Measurements from ENCODE around the gene C4B.

DNA sequence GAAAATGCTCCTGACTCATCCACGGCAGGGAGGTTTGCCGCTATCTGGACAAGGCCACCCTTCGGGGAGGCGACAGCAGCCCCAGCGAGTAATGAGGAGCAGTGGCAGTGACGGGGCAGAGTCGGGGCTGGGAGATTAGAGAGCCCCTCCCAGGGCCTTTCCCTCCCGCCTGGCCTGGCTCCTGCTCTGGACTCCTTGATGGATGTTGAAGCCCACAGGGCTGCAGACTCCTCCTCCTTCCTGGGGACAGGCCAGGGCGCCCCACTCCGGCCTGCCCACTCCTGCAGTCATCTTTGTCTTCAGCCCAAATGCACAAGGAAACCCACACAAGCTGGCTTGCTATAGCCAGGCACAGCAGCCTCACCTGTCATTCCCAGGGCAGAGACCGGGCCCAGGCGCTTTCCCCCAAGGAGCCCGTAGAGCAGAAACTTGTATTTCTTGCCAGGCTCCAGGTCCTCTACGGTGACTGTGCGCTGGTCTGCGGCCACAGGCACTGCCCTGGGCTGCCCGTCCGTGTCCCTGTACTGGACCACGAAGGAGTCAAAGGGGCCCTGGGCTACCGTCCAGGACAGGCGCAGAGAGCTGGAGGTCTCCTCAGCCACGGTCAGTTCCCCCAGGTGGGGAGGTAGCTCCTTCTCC lies 31.3 kb downstream of the C4B start:
- TF ChIP-seq, protein P1, sequence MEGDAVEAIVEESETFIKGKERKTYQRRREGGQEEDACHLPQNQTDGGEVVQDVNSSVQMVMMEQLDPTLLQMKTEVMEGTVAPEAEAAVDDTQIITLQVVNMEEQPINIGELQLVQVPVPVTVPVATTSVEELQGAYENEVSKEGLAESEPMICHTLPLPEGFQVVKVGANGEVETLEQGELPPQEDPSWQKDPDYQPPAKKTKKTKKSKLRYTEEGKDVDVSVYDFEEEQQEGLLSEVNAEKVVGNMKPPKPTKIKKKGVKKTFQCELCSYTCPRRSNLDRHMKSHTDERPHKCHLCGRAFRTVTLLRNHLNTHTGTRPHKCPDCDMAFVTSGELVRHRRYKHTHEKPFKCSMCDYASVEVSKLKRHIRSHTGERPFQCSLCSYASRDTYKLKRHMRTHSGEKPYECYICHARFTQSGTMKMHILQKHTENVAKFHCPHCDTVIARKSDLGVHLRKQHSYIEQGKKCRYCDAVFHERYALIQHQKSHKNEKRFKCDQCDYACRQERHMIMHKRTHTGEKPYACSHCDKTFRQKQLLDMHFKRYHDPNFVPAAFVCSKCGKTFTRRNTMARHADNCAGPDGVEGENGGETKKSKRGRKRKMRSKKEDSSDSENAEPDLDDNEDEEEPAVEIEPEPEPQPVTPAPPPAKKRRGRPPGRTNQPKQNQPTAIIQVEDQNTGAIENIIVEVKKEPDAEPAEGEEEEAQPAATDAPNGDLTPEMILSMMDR (IDR thresholded peaks at IDR 0.05) = no peak
- no peak for TF ChIP-seq POLR2A (IDR thresholded peaks at IDR 0.05)
